ENCODE measurements around the gene UPK2.

DNA sequence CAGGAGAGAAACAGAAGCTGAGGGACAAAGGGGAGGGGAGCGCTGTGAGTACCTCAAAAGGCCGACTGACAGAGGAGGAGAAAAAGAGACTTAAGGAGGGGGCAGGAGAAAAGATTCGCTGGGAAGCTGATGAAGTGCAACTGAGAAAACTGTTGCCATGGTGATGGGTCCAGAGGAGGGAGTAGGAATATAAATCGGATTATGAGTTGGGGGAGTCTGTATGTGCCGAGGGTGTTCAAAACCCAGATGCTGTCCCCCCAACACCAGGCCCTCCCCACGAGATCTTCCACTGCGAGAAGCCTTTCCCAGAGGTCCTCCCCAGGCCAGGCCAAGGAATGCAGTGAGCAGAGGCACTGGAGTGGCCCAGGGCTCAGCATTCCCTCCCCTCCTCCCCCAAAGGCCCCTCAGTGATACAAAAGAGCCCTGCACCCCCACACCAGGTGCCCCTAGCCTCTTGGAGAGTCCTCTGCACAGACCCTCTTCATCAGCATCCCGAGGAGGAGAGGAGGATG lies 16.6 kb upstream of the UPK2 start:
- TF ChIP-seq, protein P1, sequence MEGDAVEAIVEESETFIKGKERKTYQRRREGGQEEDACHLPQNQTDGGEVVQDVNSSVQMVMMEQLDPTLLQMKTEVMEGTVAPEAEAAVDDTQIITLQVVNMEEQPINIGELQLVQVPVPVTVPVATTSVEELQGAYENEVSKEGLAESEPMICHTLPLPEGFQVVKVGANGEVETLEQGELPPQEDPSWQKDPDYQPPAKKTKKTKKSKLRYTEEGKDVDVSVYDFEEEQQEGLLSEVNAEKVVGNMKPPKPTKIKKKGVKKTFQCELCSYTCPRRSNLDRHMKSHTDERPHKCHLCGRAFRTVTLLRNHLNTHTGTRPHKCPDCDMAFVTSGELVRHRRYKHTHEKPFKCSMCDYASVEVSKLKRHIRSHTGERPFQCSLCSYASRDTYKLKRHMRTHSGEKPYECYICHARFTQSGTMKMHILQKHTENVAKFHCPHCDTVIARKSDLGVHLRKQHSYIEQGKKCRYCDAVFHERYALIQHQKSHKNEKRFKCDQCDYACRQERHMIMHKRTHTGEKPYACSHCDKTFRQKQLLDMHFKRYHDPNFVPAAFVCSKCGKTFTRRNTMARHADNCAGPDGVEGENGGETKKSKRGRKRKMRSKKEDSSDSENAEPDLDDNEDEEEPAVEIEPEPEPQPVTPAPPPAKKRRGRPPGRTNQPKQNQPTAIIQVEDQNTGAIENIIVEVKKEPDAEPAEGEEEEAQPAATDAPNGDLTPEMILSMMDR (IDR thresholded peaks at IDR 0.05; ENCODE audit: low read depth, low read length), result no peak
- no peak for TF ChIP-seq POLR2A (IDR thresholded peaks at IDR 0.05; ENCODE audit: extremely low read depth, insufficient read length)
- TF ChIP-seq, protein P2, sequence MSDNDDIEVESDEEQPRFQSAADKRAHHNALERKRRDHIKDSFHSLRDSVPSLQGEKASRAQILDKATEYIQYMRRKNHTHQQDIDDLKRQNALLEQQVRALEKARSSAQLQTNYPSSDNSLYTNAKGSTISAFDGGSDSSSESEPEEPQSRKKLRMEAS (IDR thresholded peaks at IDR 0.05; ENCODE audit: low read depth, low read length), result no peak
